Heart left ventricle (tissue), 16 donors: ENCODE measurements around the gene CEP131. TPM values are rescaled to one million over a fixed set of nuclear protein-coding genes. Genes with fewer than 3 reads are reported as not detected.

Experiments
- ATAC-seq, 4 donors: fragments of 200-7000 bp; cut with Tn5 transposase; one replicate each; pipeline ENCODE4 v1.9.1; 2020 to 2022; ENCODE audit warnings: moderate library complexity in 4 of 4, mild to moderate bottlenecking in 3 of 4, moderate number of reproducible peaks in 1 of 4
- DNase-seq, 5 donors: peaks; one replicate each; pipeline ENCODE4 v3.0.0-alpha.2; 2020
- H3K27ac ChIP-seq, 12 donors: fragments of 200-600 bp; sonication (generic) in 4 of 12; one replicate each; pipeline versions ENCODE4 v1.5.0 to v1.8.0; 2016 to 2022; ENCODE audit warnings: mild to moderate bottlenecking in 2 of 12
- H3K27me3 ChIP-seq, 9 donors: fragments of 200-600 bp; sonication (generic) in 2 of 9; one replicate each; pipeline versions ENCODE4 v1.5.1 to v1.8.0; 2016 to 2022; ENCODE audit warnings: mild to moderate bottlenecking in 3 of 9
- H3K36me3 ChIP-seq, 9 donors: fragments of 200-600 bp; sonication (generic) in 2 of 9; one replicate each; pipeline versions ENCODE4 v1.5.0 to v1.8.0; 2018 to 2022; ENCODE audit warnings: mild to moderate bottlenecking in 2 of 9
- H3K4me1 ChIP-seq, 12 donors: fragments of 200-600 bp; sonication (generic) in 4 of 12; one replicate each; pipeline versions ENCODE4 v1.5.0 to v1.8.0; 2016 to 2022; ENCODE audit warnings: mild to moderate bottlenecking in 3 of 12
- H3K4me3 ChIP-seq, 12 donors: fragments of 200-600 bp; sonication (generic) in 4 of 12; one replicate each; pipeline versions ENCODE4 v1.5.0 to v1.8.0; 2017 to 2022; ENCODE audit warnings: mild to moderate bottlenecking in 9 of 12, moderate library complexity in 4 of 12
- H3K9me3 ChIP-seq, 12 donors: fragments of 200-600 bp; sonication (generic) in 4 of 12; one replicate each; pipeline versions ENCODE4 v1.5.0 to v1.8.0; 2016 to 2022; ENCODE audit warnings: mild to moderate bottlenecking in 1 of 12
- CTCF ChIP-seq, 12 donors: fragments of 200-600 bp; sonication (generic) in 4 of 12; IDR thresholded peaks; one replicate each; pipeline versions ENCODE4 v1.5.0 to v1.8.0; 2018 to 2022; ENCODE audit warnings: antibody characterized with exemption in 12 of 12, mild to moderate bottlenecking in 5 of 12
- POLR2A ChIP-seq, 2 donors: fragments of 450-650 bp; IDR thresholded peaks; one replicate each; pipeline ENCODE4 v1.6.1; 2017; ENCODE audit warnings: antibody characterized with exemption in 2 of 2, mild to moderate bottlenecking in 2 of 2, moderate library complexity in 2 of 2
- WGBS, 4 donors: extraction: QIAGEN DNeasy Blood & Tissue Kit in 2 of 4; methylation state at CpG; one replicate each; pipeline versions ENCODE4 v1.1.5 to v1.1.7; 2013 to 2018; 5-methylcytosine and 5-hydroxymethylcytosine counted together
- intact Hi-C, 10 donors: fragments of 100-400 bp; cut with DNase I; formaldehyde crosslinking; loops; one replicate each; pipeline versions ENCODE4 v1.11.1 to v1.14.2; 2022
- polyA plus RNA-seq, 2 donors: library from polyadenylated mRNA; stranded (reverse); fragments of 200-250 nt; gene quantifications; one replicate each; pipeline ENCODE4 v1.2.3, GENCODE V29; 2013
- total RNA-seq, 9 donors: library from RNA; depleted of rRNA in 2 of 9; stranded (reverse); fragments of >200 nt in 2 of 9; fragmentation: NEBNext Ultra II Directional in 3 of 9; extraction: Animal tissue kit (Norgen Biotek cat#: 25700) in 3 of 9; gene quantifications; one replicate each; pipeline versions ENCODE4 v1.1.0 to v1.2.4, GENCODE V29; 2016 to 2023
- donor health status: ischemic (EF 13 %, LVEDD 7.1; RV severe dilation, severe dysfunction).
- donor health status: healthy with polysubstance abuse.
- donor health status: DM: no; HTN: yes; CAD: no.
- donor health status: DM: no; HTN: no; CAD: no.
- donor health status: ischemic (EF 25% LVEDD 6.9; RV normal size, moderate dysfunction).
- donor health status: ischemic (EF 25% LVEDD 5.7; RV mildly dilated, moderate dysfunction).
- donor health status: healthy.
- donor health status: DM: yes; HTN: yes; CAD: no.
- donor health status: ischemic (EF 35%, LVEDD 5.7; RV mildly dilated, moderate dysfunction).
- donor health status: nonischemic (EF 11% LVEDD 7.7; RV severe dilation, severe dysfunction).
- donor health status: DM: yes; HTN: yes; CAD: no.
- donor health status: PGD.
- donor health status: ischemic (EF 29% LVEDD 5.4; RV normal size, mild dysfunction).
- donor health status: nonischemic (EF 23%, LVEDD 6.1; RV moderate dilation, normal function).

The CEP131 gene
- total and polyA plus RNA-seq, 11 donors: 7.0 to 15.8 (median 8.9) TPM

GRCh38 chr17:81190591-81190990, 32.2 kb downstream of the CEP131 start:
- Histone ChIP-seq H3K4me3 (no peak overlapping the region), H3K27me3 (no peaks in the 10 kb centered on the region), H3K27ac (no peak overlapping the region), H3K9me3 (no peaks in the 10 kb centered on the region), H3K36me3 (peaks cover 0 to 28% (median 0%) of the 10 kb centered on the region in 9 donors), H3K4me1 (peaks cover 0 to 21% (median 3%) of the 10 kb centered on the region in 12 donors)
- TF ChIP-seq CTCF (IDR thresholded peaks at IDR 0.05): no peak
- no peak for TF ChIP-seq POLR2A (IDR thresholded peaks at IDR 0.05)
- WGBS, 4 donors: 96 to 97% (median 97%) methylated on average over 18 to 28 of the region's 28 CpGs
- peak in 1 of 5 donors; percentile 15 for DNase-seq
- intact Hi-C loops: loop anchor here in 1 of 10 donors (5.0 kb wide), 1 partner anchor 43 kb away; no protein-coding TSS in a partner anchor
- ATAC-seq: no peak

- Histone ChIP-seq H3K9me3 (no peaks in the 10 kb centered on the region), H3K4me3 (no peak overlapping the region), H3K27ac (no peak overlapping the region), H3K4me1 (peaks cover 0 to 14% (median under 1%) of the 10 kb centered on the region in 12 donors), H3K36me3 (peaks cover 0 to 26% (median 0%) of the 10 kb centered on the region in 9 donors), H3K27me3 (no peaks in the 10 kb centered on the region)
- peak in 1 of 5 donors; percentile 6 for DNase-seq
- peak in 1 of 4 donors; percentile 45 for ATAC-seq
- intact Hi-C loops: loop anchor here in 1 of 10 donors (5.0 kb wide), 1 partner anchor 43 kb away; no protein-coding TSS in a partner anchor
- TF ChIP-seq CTCF (IDR thresholded peaks at IDR 0.05) (peak in 2 of 12 donors; percentile 9 to 13), POLR2A (IDR thresholded peaks at IDR 0.05) (no peak)
- WGBS, 4 donors: 80 to 84% (median 83%) methylated on average over 15 to 27 of the region's 27 CpGs
These were observed 32.9 kb downstream of the CEP131 start for GRCh38 chr17:81189670-81190530.

GRCh38 chr17:81189016-81189415, 33.7 kb downstream of the CEP131 start:
- intact Hi-C loops: no loop called here
- Histone ChIP-seq H3K36me3 (peaks cover 0 to 26% (median 0%) of the 10 kb centered on the region in 9 donors), H3K27me3 (peaks cover 0 to under 1% (median 0%) of the 10 kb centered on the region in 9 donors), H3K27ac (no peak overlapping the region), H3K9me3 (no peaks in the 10 kb centered on the region), H3K4me3 (no peak overlapping the region), H3K4me1 (peaks cover 0 to 5% (median 0%) of the 10 kb centered on the region in 12 donors)
- DNase-seq (no peak), ATAC-seq (no peak)
- 91 to 95% (median 93%) methylated on average over 3 to 7 of the region's 7 CpGs for WGBS, 4 donors
- no peak for TF ChIP-seq CTCF (IDR thresholded peaks at IDR 0.05)
- no peak for TF ChIP-seq POLR2A (IDR thresholded peaks at IDR 0.05)

GRCh38 chr17:81188491-81188840, 34.3 kb downstream of the CEP131 start:
- H3K27me3 ChIP-seq: peaks cover 0 to 6% (median 0%) of the 10 kb centered on the region in 9 donors
- no peaks in the 10 kb centered on the region for H3K9me3 ChIP-seq
- H3K4me3 ChIP-seq: no peak overlapping the region
- no peak for DNase-seq
- TF ChIP-seq CTCF (IDR thresholded peaks at IDR 0.05) (no peak), POLR2A (IDR thresholded peaks at IDR 0.05) (no peak)
- no peaks in the 10 kb centered on the region for H3K4me1 ChIP-seq
- no peak for ATAC-seq
- H3K27ac ChIP-seq: no peak overlapping the region
- peaks cover 0 to 23% (median 0%) of the 10 kb centered on the region in 9 donors for H3K36me3 ChIP-seq
- intact Hi-C loops: no loop called here
- WGBS, 4 donors: 91 to 96% (median 94%) methylated on average over 11 to 12 of the region's 12 CpGs
